Measurements from ENCODE around the gene SNAP91.

GRCh38 chr6:83735461-83735860, 26.6 kb upstream of the SNAP91 start:
- TF ChIP-seq CTCF (IDR thresholded peaks at IDR 0.05; ENCODE audit: borderline replicate concordance, extremely low read depth, low read length, poor library complexity, severe bottlenecking) (no peak), EZH2 (IDR thresholded peaks at IDR 0.05; ENCODE audit: borderline replicate concordance, low read depth, low read length, severe bottlenecking) (no peak)
